Measurements from ENCODE around the gene KDM2B.
"Not testable (repeated sequence)": the region's sequence is repeated elsewhere in the genome, so short reads cannot be mapped to it uniquely, and the experiment has no call there.

Gene KDM2B

DNA sequence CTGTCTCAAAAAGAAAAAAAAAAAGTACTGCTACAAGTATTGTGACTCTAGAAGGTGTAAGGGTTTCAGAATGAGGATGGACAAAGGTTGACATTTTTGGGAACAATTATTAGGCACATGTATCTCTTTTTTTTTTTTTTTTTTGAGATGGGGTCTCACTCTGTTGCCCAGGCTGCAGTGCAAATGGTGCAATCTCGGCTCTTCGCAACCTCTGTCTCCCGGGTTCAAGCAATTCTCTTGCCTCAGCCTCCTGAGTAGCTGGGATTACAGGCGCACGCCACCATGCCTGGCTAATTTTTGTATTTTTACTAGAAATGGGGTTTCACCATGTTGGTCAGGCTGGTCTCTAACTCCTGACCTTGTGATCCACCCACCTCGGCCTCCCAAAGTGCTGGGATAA, 195.9 kb downstream of the KDM2B start:
- not testable (repeated sequence) for DNase-seq (ENCODE audit: low read depth)

DNA sequence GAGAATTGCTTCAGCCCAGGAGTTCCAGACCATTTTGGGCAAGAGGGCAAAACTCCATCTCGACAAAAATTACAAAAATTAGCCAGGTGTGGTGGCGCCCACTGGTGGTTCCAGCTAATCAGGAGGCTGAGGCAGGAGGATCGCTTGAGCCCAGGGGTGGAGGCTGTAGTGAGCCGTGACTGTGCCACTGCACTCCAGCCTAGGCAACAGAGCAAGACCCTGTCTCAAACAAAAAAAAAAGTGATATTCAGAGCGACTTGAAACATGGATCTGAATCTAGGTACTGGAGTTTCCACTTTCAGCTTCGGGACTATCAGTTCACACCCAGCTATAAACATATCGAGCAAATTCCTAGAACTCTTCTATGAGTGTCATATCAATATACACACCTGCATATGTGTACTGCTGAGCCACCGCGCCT, 197.2 kb downstream of the KDM2B start:
- DNase-seq (ENCODE audit: low read depth) = no peak

DNA sequence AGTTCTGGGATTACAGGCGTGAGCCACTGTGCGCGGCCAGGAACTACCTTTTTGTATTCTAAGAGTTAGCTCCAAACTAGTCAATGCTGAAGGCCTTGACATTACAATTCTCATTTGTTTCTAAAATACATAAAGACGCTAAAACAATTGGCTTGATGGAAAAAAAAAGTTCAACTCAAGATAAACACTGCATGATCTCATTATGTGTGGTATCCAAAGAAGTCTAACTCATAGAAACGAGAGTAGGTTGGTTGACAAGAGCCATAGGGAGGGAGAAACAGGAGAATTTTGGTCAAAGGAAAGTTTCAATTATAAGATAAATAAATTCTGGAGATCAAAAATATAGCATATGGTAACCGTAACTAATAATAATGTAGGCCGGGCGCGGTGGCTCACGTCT, 200.9 kb downstream of the KDM2B start:
- DNase-seq (ENCODE audit: low read depth) = no peak
